Umbilical cord (tissue), 1 donor: Measurements from ENCODE around the gene CKAP2. TPM values are rescaled to one million over a fixed set of nuclear protein-coding genes. Genes with fewer than 3 reads are reported as not detected.

Experiments
- total RNA-seq: library from RNA; depleted of rRNA; stranded (reverse); fragments of >200 nt; gene quantifications from one replicate; pipeline ENCODE4 v1.2.3, GENCODE V29; 2014; ENCODE audit warnings: low replicate concordance; ENCODE audit not compliant: insufficient read depth

CKAP2 gene
- total RNA-seq, 1 donor from 2014 or later, result 14.0 TPM

Other genes starting within 250 kb of the CKAP2 start
- gene THSD1, start 49.3 kb upstream of the CKAP2 start, total RNA-seq, result 8.4 TPM
- gene VPS36, start 4.8 kb upstream of the CKAP2 start, total RNA-seq, result 136 TPM
- gene HNRNPA1L2, start 187.0 kb downstream of the CKAP2 start, total RNA-seq, result 5.1 TPM
- gene SUGT1, start 197.4 kb downstream of the CKAP2 start, total RNA-seq, result 25.3 TPM